Measurements from ENCODE around the gene MACROD2. TPM values are rescaled to one million over a fixed set of nuclear protein-coding genes. Genes with fewer than 3 reads are reported as not detected.
"Not testable (repeated sequence)": the region's sequence is repeated elsewhere in the genome, so short reads cannot be mapped to it uniquely, and the experiment has no call there.

The MACROD2 gene
- total and polyA plus RNA-seq, 4 donors: 13.0 to 67.1 (median 20.7) TPM

DNA sequence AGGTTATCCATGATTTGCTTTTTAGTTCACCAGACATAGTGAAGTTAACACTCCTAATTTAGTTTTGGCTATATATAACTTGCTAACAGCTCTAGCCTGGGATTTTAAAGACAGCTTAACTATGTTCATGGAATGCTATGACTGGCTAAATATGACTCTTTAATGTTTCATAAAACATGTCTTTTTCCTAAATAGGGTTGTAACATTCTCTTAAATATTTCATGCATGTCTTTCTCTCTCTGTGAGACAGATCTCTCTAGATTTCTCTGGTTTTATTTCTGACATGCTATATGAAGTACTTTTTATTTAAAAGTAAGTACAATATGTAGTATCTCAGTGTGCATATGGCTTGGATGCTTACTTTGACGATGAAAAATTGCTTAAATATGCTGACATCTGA lies 35.7 kb downstream of the MACROD2 start:
- 93 to 94% methylated on average over 1 of the region's 1 CpG for WGBS, 2 donors

GRCh38 chr20:14033310-14033709 lies 38.0 kb downstream of the MACROD2 start:
- Histone ChIP-seq H3K27ac (ENCODE audit: low read depth in 1 of 2, low read length in 1 of 2) (no peak overlapping the region), H3K27me3 (ENCODE audit: control insufficient read depth in 3 of 3, insufficient read depth in 3 of 3, low read length in 2 of 3) (no peaks in the 10 kb centered on the region), H3K4me1 (ENCODE audit: control insufficient read depth in 5 of 5, insufficient read depth in 5 of 5, low read length in 5 of 5) (no peaks in the 10 kb centered on the region), H3K9ac (ENCODE audit: insufficient read depth in 1 of 2, low read length in 2 of 2) (no peak overlapping the region), H3K4me3 (no peak overlapping the region), H3K36me3 (ENCODE audit: control insufficient read depth in 4 of 4, insufficient read depth in 4 of 4, low read length in 4 of 4) (no peaks in the 10 kb centered on the region), H3K9me3 (ENCODE audit: control insufficient read depth in 4 of 4, insufficient read depth in 3 of 4, low read length in 3 of 4) (no peaks in the 10 kb centered on the region)
- WGBS, 2 donors: 81 to 86% methylated on average over 1 of the region's 1 CpG
- DNase-seq (no peak), ATAC-seq (ENCODE audit: insufficient read depth, low FRiP score) (no peak)
- TF ChIP-seq CTCF (IDR thresholded peaks at IDR 0.05; ENCODE audit: control extremely low read depth, extremely low read depth): no peak

More for the DNA sequence above, 35.7 kb downstream of the MACROD2 start:
- TF ChIP-seq CTCF (IDR thresholded peaks at IDR 0.05; ENCODE audit: control extremely low read depth, extremely low read depth): no peak
- no peak overlapping the region for H3K9ac ChIP-seq (ENCODE audit: insufficient read depth in 1 of 2, low read length in 2 of 2)
- no peaks in the 10 kb centered on the region for H3K9me3 ChIP-seq (ENCODE audit: control insufficient read depth in 4 of 4, insufficient read depth in 3 of 4, low read length in 3 of 4)
- H3K27ac ChIP-seq (ENCODE audit: low read depth in 1 of 2, low read length in 1 of 2): no peak overlapping the region
- H3K4me3 ChIP-seq: no peak overlapping the region
- H3K4me1 ChIP-seq (ENCODE audit: control insufficient read depth in 5 of 5, insufficient read depth in 5 of 5, low read length in 5 of 5): no peaks in the 10 kb centered on the region
- H3K36me3 ChIP-seq (ENCODE audit: control insufficient read depth in 4 of 4, insufficient read depth in 4 of 4, low read length in 4 of 4): no peaks in the 10 kb centered on the region
- ATAC-seq (ENCODE audit: insufficient read depth, low FRiP score): no peak
- DNase-seq: no peak
- H3K27me3 ChIP-seq (ENCODE audit: control insufficient read depth in 3 of 3, insufficient read depth in 3 of 3, low read length in 2 of 3): no peaks in the 10 kb centered on the region

- DNase-seq: no peak
- no peak for TF ChIP-seq CTCF (IDR thresholded peaks at IDR 0.05; ENCODE audit: control extremely low read depth, extremely low read depth)
Observed at GRCh38 chr20:14036567-14036966, 41.3 kb downstream of the MACROD2 start.

GRCh38 chr20:14044712-14045276 lies 49.5 kb downstream of the MACROD2 start:
- not testable (repeated sequence) for H3K9me3 ChIP-seq (ENCODE audit: control insufficient read depth in 4 of 4, insufficient read depth in 3 of 4, low read length in 3 of 4); DNase-seq; H3K27ac ChIP-seq (ENCODE audit: low read depth in 1 of 2, low read length in 1 of 2); H3K9ac ChIP-seq (ENCODE audit: insufficient read depth in 1 of 2, low read length in 2 of 2); H3K4me3 ChIP-seq; H3K4me1 ChIP-seq (ENCODE audit: control insufficient read depth in 5 of 5, insufficient read depth in 5 of 5, low read length in 5 of 5); H3K27me3 ChIP-seq (ENCODE audit: control insufficient read depth in 3 of 3, insufficient read depth in 3 of 3, low read length in 2 of 3); H3K36me3 ChIP-seq (ENCODE audit: control insufficient read depth in 4 of 4, insufficient read depth in 4 of 4, low read length in 4 of 4); ATAC-seq (ENCODE audit: insufficient read depth, low FRiP score)
- WGBS, 2 donors: 97 to 100% methylated on average over 24 to 28 of the region's 28 CpGs

More at GRCh38 chr20:14036567-14036966, 41.3 kb downstream of the MACROD2 start:
- WGBS, 2 donors: 93 to 95% methylated on average over 7 of the region's 7 CpGs
- Histone ChIP-seq H3K4me1 (ENCODE audit: control insufficient read depth in 5 of 5, insufficient read depth in 5 of 5, low read length in 5 of 5) (no peaks in the 10 kb centered on the region), H3K27ac (ENCODE audit: low read depth in 1 of 2, low read length in 1 of 2) (no peak overlapping the region), H3K4me3 (no peak overlapping the region), H3K9me3 (ENCODE audit: control insufficient read depth in 4 of 4, insufficient read depth in 3 of 4, low read length in 3 of 4) (no peaks in the 10 kb centered on the region), H3K9ac (ENCODE audit: insufficient read depth in 1 of 2, low read length in 2 of 2) (no peak overlapping the region), H3K27me3 (ENCODE audit: control insufficient read depth in 3 of 3, insufficient read depth in 3 of 3, low read length in 2 of 3) (no peaks in the 10 kb centered on the region), H3K36me3 (ENCODE audit: control insufficient read depth in 4 of 4, insufficient read depth in 4 of 4, low read length in 4 of 4) (no peaks in the 10 kb centered on the region)
- no peak for ATAC-seq (ENCODE audit: insufficient read depth, low FRiP score)

Measured in lung (tissue), 12 donors.